HCT116 (cell line): ENCODE data around the gene NOXO1. TPM values are rescaled to one million over a fixed set of nuclear protein-coding genes. Genes with fewer than 3 reads are reported as not detected.
"Not testable (repeated sequence)": the region's sequence is repeated elsewhere in the genome, so short reads cannot be mapped to it uniquely, and the experiment has no call there.

Source experiments
- ATAC-seq: fragments of 200-7000 bp; cut with Tn5 transposase; 2 replicates; pipeline ENCODE4 v1.9.1; 2020; ENCODE audit warnings: mild to moderate bottlenecking, moderate library complexity
- BruUV-seq: library from RNA; stranded (reverse); fragments of 400-500 nt; replicated peaks from 2 replicates; lab custom pipeline; 2021; lab: Mats Ljungman, UMichigan
- CTCF ChIA-PET: fragments of 300-600 bp; sonication (Branson Sonifier 250); formaldehyde crosslinking; loops from one replicate; lab custom pipeline; 2021; ENCODE audit warnings: antibody characterized with exemption; lab: Charles Lee
- POLR2A ChIA-PET: fragments of 300-600, 350-600 bp; sonication (Branson Sonifier 250); formaldehyde crosslinking; loops from one replicate; lab custom pipeline; 2021; ENCODE audit warnings: antibody characterized with exemption; lab: Charles Lee
- RAD21 ChIA-PET, 2 experiments: fragments of 300-600 bp; sonication (Branson Sonifier 250); formaldehyde crosslinking; loops; one replicate each; lab custom pipeline; 2023; ENCODE audit warnings: low total read pairs in 2 of 2; ENCODE audit not compliant: uncharacterized antibody in 2 of 2, unreplicated experiment in 2 of 2, low non-redundant PET in 1 of 2; lab: Charles Lee
- DNase-seq: peaks from one replicate; pipeline ENCODE4 v3.0.0-alpha.2; 2010; ENCODE audit warnings: low read depth, low spot score
- H2AFZ ChIP-seq: fragments of 200-600 bp; shearing (Covaris generic), sonication (generic); 2 replicates; pipeline ENCODE4 v1.6.1; 2017; ENCODE audit warnings: low read depth, mixed run types, mixed read lengths, antibody characterized with exemption, low read length; ENCODE audit not compliant: poor library complexity, severe bottlenecking
- H3K27ac ChIP-seq: 2 replicates; pipeline ENCODE4 v1.5.1; 2012; ENCODE audit warnings: low read depth, low read length
- H3K27me3 ChIP-seq: fragments of 200-600 bp; sonication (generic); 2 replicates; pipeline ENCODE4 v1.6.1; 2016; ENCODE audit warnings: mixed run types, low read length, mixed read lengths; ENCODE audit not compliant: insufficient read depth
- H3K36me3 ChIP-seq, 2 experiments: fragments of 200-500 bp in 1 of 2; fragments of 200-600 bp in 1 of 2; sonication (Bioruptor generic) in 1 of 2; sonication (generic) in 1 of 2; 2 replicates each; pipeline versions ENCODE4 v1.5.1 to v1.6.1; 2014 to 2016; ENCODE audit warnings: low read length in 2 of 2, inconsistent platforms in 1 of 2, mixed read lengths in 1 of 2, mixed run types in 1 of 2; ENCODE audit not compliant: insufficient read depth in 2 of 2, control insufficient read depth in 1 of 2
- H3K4me1 ChIP-seq, 2 experiments: fragments of 200-600 bp in 1 of 2; sonication (generic) in 1 of 2; 2 replicates each; pipeline versions ENCODE4 v1.5.1 to v1.6.1; 2012 to 2017; ENCODE audit warnings: low read length in 2 of 2, inconsistent platforms in 1 of 2, mild to moderate bottlenecking in 1 of 2, mixed read lengths in 1 of 2, mixed run types in 1 of 2, moderate library complexity in 1 of 2; ENCODE audit not compliant: insufficient read depth in 2 of 2, control insufficient read depth in 1 of 2
- H3K4me2 ChIP-seq: fragments of 200-600 bp; sonication (generic); 2 replicates; pipeline ENCODE4 v1.6.1; 2017; ENCODE audit warnings: mixed run types, low read length, mixed read lengths
- H3K4me3 ChIP-seq, 2 experiments: fragments of 200-600 bp in 1 of 2; sonication (generic) in 1 of 2; replicated peaks in 1 of 2; 2 replicates each; pipeline ENCODE4 v1.5.1; 2011 to 2016; ENCODE audit warnings: low read length in 2 of 2, control low read depth in 1 of 2, low read depth in 1 of 2, mild to moderate bottlenecking in 1 of 2, mixed read lengths in 1 of 2, mixed run types in 1 of 2
- H3K79me2 ChIP-seq: fragments of 200-600 bp; sonication (generic); 2 replicates; pipeline ENCODE4 v1.6.1; 2017; ENCODE audit warnings: mild to moderate bottlenecking, mixed run types, low read length, moderate library complexity, mixed read lengths; ENCODE audit not compliant: insufficient read depth
- H3K9ac ChIP-seq: fragments of 200-600 bp; sonication (generic); 2 replicates; pipeline ENCODE4 v1.6.1; 2016; ENCODE audit warnings: low read length, mixed read lengths
- H3K9me2 ChIP-seq: fragments of 200-600 bp; sonication (generic), shearing (Covaris generic); 2 replicates; pipeline ENCODE4 v1.6.1; 2017; ENCODE audit warnings: mixed run types, mild to moderate bottlenecking, moderate library complexity; ENCODE audit not compliant: insufficient read depth
- H3K9me3 ChIP-seq, 2 experiments: fragments of 200-500 bp in 1 of 2; fragments of 200-600 bp in 1 of 2; sonication (Bioruptor generic) in 1 of 2; sonication (generic) in 1 of 2; 2 replicates each; pipeline ENCODE4 v1.6.1; 2014 to 2017; ENCODE audit warnings: low read length in 2 of 2, mixed read lengths in 2 of 2, inconsistent platforms in 1 of 2, low read depth in 1 of 2, mild to moderate bottlenecking in 1 of 2, mixed run types in 1 of 2, moderate library complexity in 1 of 2; ENCODE audit not compliant: control insufficient read depth in 1 of 2, insufficient read depth in 1 of 2
- H4K20me1 ChIP-seq: fragments of 200-600 bp; sonication (generic), shearing (Covaris generic); 2 replicates; pipeline ENCODE4 v1.6.1; 2017; ENCODE audit warnings: mixed run types, mild to moderate bottlenecking, moderate library complexity; ENCODE audit not compliant: insufficient read depth
- ZNF274 ChIP-seq: fragments of 200-500 bp; sonication (Bioruptor generic); IDR thresholded peaks from 2 replicates; pipeline ENCODE4 v1.6.1; 2014; ENCODE audit warnings: mild to moderate bottlenecking, low read depth, low read length, inconsistent platforms
- intact Hi-C: fragments of 100-400 bp; cut with micrococcal nuclease; formaldehyde crosslinking; loops from 2 replicates; pipeline ENCODE4 v1.10.0; 2022
- total RNA-seq: library from RNA; stranded (reverse); gene quantifications from one replicate; pipeline ENCODE4 v1.2.1, GENCODE V29; 2021; ENCODE audit not compliant: unreplicated experiment

Gene NOXO1
- total RNA-seq, 1 experiment from 2014 or later: 10.0 TPM

DNA sequence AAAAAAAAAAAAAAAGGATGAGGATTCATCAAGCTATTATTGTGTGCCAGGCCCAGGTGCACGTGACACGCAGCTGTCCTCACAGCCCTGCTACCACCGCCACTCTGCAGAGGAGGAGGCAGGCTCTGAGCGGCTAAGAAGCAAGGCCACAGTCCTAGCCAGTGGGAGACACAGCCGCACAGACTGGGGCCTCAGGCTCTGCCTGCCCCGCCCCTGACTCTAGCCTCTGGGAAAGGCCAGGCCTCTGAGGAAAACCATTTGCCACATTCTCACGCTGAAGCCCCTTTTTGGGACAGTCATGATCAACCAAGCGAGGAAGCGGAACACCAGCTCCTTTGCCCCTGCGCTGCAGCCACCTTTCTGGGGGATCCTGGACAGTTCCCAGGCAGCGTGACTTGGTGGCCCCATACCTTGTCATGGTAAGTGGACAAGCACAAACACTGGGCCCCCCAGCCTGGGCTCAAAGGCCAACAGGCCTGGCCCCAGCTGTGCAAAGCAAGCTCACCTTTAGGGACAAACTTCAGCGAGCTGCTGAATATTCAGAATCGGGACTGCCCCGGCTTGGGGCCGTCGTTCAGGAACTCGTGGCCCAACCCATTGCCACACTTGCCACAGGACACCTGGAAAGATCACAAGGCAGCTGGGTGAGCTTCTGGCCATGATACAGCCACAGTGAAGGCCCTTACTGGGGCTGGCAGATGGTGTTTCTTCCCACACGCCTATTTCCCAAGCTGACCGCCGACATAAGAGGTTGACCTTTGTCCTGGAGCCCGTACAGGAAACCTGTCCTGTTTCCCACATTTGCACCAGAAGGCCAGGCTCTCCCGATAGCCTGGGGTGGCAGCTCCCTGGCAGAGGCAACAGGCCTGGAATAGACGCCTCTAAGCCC, 40.8 kb downstream of the NOXO1 start:
- BruUV-seq: no TSS peak
- Histone ChIP-seq H3K79me2 (no peaks in the 10 kb centered on the region), H3K4me3 (no peak overlapping the region), H3K9ac (no peak overlapping the region), H3K9me3 (no peaks in the 10 kb centered on the region), H3K27ac (no peak overlapping the region; the same call in 1 of the 2 replicates), H3K4me2 (no peak overlapping the region), H3K36me3 (peaks cover 5 to 6% of the 10 kb centered on the region in 2 experiments; a peak in 3 of 4 replicates), H3K4me1 (peaks cover 17 to 30% of the 10 kb centered on the region in 2 experiments), H4K20me1 (no peaks in the 10 kb centered on the region), H3K27me3 (no peaks in the 10 kb centered on the region), H3K9me2 (no peaks in the 10 kb centered on the region), H2AFZ (no peak overlapping the region)
- ATAC-seq (no peak), DNase-seq (no peak)
- RAD21 ChIA-PET: interaction anchor here in 1 of 2 experiments (0.7 kb wide), 1 partner anchor 53 kb away, joined by 3 read pairs; no protein-coding TSS in a partner anchor
- intact Hi-C loops: no loop called here
- POLR2A ChIA-PET: interaction anchor here (0.9 to 1.3 kb wide), 2 partner anchors 24 kb away, joined by 3 read pairs; partner anchors contain the start of gene RPS2
- CTCF ChIA-PET: interaction anchor here (2.1 kb wide), 1 partner anchor 17 kb away, joined by 4 read pairs; no protein-coding TSS in a partner anchor
- no peak for TF ChIP-seq ZNF274

DNA sequence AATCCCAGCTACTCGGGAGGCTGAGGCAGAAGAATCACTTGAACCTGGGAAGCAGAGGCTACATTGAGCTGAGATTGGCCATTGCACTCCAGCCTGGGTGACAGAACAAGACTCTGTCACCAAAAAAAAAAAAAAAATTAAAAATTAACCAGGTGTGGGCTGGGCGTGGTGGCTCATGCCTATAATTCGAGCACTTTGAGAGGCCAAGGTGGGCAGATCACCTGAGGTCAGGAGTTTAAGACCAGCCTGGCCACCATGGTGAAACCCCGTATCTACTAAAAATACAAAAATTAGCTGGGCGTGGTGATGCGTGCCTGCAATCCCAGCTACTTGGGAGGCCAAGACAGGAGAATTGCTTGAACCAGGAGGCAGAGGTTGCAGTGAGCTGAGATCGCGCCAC, 41.4 kb downstream of the NOXO1 start:
- BruUV-seq, H3K9ac ChIP-seq, DNase-seq, H3K4me3 ChIP-seq, H3K9me3 ChIP-seq, intact Hi-C loops, H3K36me3 ChIP-seq, ATAC-seq, H3K9me2 ChIP-seq, H3K4me2 ChIP-seq, H4K20me1 ChIP-seq, H3K27ac ChIP-seq, H3K79me2 ChIP-seq, H3K27me3 ChIP-seq, H2AFZ ChIP-seq: not testable (repeated sequence)
- H3K4me1 ChIP-seq: peaks cover 24 to 37% of the 10 kb centered on the region in 2 experiments
- ChIA-PET POLR2A (interaction anchor here (0.9 kb wide), 1 partner anchor 25 kb away, joined by 3 read pairs; the partner anchor contains the start of gene RPS2), CTCF (interaction anchor here (2.1 kb wide), 1 partner anchor 17 kb away, joined by 4 read pairs; no protein-coding TSS in a partner anchor), RAD21 (interaction anchor here in 1 of 2 experiments (0.7 kb wide), 1 partner anchor 52 kb away, joined by 3 read pairs; no protein-coding TSS in a partner anchor)
